ENCODE results near the gene ACOT7.

- no peak for TF ChIP-seq CTCF (IDR thresholded peaks at IDR 0.05)
- no peak for TF ChIP-seq MAX (CRISPR knock-in tag; IDR thresholded peaks at IDR 0.05)
- no peak for TF ChIP-seq ZNF532 (CRISPR knock-in tag; IDR thresholded peaks at IDR 0.05; ENCODE audit: borderline replicate concordance)
- no peak for TF ChIP-seq CREM (CRISPR knock-in tag; IDR thresholded peaks at IDR 0.05)
These were observed 142.3 kb downstream of the ACOT7 start for GRCh38 chr1:6251233-6251632.
